Measurements from ENCODE around the gene SLC25A29.
A peak's percentile ranks its signal among the peaks of the same experiment; 100 is the strongest.
"Not testable (repeated sequence)": the region's sequence is repeated elsewhere in the genome, so short reads cannot be mapped to it uniquely, and the experiment has no call there.

Gene SLC25A29

DNA sequence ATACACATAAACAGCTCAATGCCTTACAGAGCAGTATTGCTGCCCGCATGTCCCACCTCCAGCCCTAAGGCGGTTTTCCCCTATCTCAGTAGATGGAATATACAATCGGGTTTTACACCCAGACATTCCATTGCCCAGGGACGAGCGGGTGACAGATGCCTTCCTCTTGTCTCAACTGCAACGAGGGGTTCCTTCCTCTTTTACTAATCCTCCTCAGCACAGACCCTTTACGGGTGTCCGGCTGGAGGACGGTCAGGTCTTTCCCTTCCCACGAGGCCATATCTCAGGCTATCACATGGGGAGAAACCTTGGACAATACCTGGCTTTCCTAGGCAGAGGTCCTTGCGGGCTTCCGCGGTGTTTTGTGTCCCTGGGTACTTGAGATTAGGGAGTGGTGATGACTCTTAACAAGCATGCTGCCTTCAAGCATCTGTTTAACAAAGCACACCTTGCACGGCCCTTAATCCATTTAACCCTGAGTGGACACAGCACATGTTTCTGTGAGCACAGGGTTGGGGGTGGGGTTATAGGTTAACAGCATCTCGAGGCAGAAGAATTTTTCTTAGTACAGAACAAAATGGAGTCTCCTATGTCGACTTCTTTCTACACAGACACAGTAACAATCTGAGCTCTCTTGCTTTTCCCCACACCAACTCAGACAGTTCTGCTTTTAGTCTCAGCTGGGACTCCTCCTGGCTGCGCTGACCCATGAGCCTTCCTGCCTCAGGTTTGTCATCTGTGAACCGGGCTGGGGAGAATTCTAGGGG lies 6.0 kb upstream of the SLC25A29 start:
- DNase-seq (ENCODE audit: low spot score): not testable (repeated sequence)

DNA sequence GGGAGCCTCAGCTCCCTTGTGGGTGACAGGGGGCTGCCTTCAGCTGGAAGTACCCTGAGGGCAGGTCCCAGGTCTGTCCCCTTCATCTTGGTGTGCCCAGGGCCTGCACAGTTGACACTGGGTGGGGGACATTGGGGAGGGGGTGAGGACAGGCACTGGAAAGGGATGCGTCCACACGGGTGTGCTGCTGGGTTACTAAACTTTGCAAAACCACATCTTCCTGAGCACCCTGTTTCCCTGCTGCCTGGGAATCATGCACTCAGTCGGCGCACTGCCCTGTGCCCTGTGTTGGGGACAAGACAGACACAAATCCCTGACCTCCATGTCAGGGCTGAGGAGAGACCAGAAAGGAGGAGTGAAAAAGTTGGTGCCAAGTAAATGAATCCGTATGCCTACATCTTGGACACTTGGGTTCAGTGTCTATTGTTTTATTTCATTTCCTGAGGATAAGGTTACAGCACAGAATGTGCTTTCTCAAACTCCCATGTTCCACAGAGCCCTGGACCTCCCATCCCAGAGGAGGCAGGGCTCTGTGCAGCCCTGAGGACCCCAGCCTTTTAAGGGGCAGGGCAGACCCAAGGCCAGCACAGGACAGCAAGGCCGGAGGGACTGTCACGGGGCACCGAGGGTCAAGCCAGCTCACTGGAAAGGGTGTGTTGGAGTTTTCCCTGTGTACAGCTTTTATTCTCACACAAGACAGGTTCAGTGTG lies 2.9 kb upstream of the SLC25A29 start:
- DNase-seq (ENCODE audit: low spot score): no peak

GRCh38 chr14:100308427-100308792 lies 2.2 kb upstream of the SLC25A29 start:
- not testable (repeated sequence) for DNase-seq (ENCODE audit: low spot score)

GRCh38 chr14:100307766-100308426 lies 1.7 kb upstream of the SLC25A29 start:
- peak; percentile 32 for DNase-seq (ENCODE audit: low spot score)

DNA sequence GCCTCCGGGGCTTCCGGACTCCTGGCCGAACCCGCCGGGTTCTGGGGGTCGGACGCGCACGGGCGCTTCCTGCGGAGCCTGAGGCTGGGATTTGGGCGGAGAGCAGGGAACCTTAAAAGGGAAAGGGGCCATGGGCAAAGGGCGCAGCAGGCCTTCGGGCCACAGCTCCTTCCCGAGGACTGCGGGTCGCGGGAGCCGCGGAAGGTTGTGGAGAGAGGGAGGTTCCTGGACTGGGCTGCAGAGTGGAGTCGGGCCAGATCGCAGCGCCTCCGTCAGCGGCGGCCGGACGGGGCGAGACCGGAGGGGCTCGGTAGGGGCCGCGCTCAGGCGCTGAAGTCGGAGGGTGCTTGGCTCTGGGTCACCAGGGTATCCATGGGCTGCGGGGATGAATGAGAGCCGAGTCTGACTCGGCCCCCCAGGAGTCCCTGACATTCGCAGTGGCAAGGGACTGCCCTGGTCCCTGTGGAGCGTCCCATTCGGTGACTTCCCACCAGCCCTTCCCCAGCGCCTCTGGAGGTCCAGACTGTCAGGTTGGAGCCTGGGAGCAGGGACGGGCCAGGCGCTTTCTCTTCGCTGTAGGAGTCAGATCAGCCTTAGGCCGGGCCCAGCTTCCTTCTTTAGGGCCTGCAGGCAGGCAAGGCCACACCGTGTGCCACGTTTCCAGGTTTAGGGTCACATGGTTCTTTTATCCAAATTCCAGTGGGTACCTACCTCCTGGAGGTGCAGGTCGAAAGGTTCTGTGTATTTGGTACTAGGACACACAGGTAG lies 938 bp upstream of the SLC25A29 start:
- peak; percentile 30 for DNase-seq (ENCODE audit: low spot score)

GRCh38 chr14:100305324-100306100 lies 732 bp downstream of the SLC25A29 start:
- peak; percentile 38 for DNase-seq (ENCODE audit: low spot score)

GRCh38 chr14:100304825-100305323 lies 1.4 kb downstream of the SLC25A29 start:
- peak; percentile 48 for DNase-seq (ENCODE audit: low spot score)

DNA sequence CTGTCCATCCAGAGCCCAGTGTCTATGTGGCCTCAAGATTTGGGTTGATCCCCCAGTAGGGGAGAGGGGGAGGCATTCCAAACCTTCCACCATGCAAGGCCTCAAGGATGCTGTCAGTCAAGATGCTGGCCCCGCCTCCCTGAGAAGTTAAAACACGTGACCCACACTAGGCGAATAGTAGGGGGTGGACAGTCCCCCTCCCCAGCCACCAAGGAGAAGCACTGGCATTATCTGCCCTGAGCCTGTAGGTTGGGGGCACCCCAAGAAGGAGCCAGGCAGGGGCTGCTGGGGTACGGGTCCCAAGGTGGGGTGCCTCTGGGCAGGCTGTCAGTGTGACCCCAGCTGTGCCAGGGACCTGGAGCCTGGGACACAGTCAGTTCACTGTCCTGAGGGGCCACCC lies 2.3 kb downstream of the SLC25A29 start:
- DNase-seq (ENCODE audit: low spot score): no peak

- DNase-seq (ENCODE audit: low spot score): no peak
Observed at GRCh38 chr14:100303179-100303578, 3.1 kb downstream of the SLC25A29 start.

GRCh38 chr14:100302616-100303015 lies 3.6 kb downstream of the SLC25A29 start:
- no peak for DNase-seq (ENCODE audit: low spot score)

GRCh38 chr14:100299238-100299560 lies 7.0 kb downstream of the SLC25A29 start:
- DNase-seq (ENCODE audit: low spot score): no peak

GRCh38 chr14:100298551-100299237 lies 7.5 kb downstream of the SLC25A29 start:
- no peak for DNase-seq (ENCODE audit: low spot score)

DNA sequence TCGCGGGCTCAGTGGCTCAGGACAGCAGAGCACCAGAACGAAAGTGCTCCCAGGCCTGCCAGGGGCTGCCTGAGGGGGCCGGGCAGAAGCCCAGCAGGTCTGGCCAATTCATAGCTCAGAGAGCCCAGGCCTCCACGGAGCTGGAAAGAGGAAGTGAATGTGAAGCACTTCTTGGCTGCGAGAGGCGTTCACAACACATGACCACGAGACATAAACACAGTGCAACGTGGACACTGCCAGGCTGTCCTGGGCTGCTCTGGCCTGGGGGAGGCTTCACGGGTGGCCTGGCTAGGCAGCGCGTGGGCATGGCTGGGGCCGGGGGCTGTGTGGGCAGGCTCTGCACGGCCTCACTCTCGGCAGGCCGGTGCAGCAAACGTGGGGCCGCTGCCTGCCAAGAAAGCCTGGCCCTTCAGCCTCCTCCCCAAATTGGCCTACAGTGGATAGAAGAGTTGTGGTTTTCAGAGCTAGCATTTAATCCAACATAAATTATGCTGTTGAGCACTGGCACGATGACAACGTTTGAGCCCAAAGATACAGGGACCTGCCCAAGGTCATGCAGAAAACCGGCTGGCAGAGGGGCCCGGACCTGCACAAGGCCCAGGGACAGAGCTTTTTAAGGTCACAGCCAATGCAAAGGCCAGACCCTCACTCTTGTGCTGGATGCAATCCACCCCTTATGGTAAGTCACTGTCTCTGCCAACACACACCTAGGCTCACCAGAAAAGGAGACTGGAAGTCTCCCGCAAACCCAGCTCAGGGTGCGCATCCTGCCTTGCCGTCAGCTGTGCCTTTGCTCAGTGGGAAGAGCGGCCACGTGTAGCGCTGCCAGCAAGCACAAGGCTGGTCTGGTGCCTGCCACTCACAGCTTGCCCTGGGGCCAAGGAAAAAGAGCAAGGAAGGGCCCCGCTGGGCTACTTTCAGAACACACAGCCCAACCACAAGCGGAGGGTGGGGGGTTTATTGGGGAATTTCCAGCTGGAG lies 8.6 kb downstream of the SLC25A29 start:
- DNase-seq (ENCODE audit: low spot score): no peak

DNA sequence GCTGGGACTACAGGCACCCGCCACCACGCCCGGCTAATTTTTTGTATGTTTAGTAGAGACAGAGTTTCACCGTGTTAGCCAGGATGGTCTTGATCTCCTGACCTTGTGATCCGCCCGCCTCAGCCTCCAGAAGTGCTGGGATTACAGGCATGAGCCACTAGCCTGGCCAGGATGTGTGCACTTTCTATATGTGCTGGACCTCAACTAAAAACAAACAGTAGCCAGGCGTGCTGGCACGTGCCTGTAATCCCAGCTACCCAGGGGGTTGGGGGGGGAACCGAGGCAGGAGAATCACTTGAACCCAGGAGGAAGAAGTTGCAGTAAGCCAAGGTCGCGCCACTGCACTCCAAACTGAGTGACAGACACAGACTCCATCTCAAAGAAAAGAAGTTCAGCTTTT lies 9.5 kb downstream of the SLC25A29 start:
- DNase-seq (ENCODE audit: low spot score): not testable (repeated sequence)

DNA sequence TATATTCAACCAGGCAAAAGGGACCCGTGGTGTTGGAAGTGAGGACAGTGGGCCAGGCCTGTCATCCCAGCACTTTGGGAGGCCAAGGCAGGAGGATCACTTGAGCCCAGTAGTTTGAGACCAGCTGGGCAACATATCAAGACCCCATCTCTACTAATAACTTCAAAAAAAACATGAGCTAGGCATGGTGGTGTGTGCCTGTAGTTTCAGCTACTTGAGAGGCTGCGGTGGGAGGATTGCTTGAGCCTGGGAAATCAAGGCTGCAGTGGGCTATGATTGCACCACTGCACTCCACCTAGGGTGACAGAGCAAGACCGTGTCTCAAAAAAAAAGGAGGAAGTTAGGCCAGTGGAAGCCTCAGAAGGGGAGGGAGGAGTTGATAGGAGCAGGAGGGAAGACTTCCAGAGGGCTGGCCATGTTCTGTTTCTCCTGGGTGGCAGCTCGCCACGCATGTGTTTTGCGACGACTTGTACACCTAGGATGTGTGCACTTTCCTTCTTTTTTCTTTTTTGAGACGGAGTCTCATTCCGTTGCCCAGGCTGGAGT lies 10.1 kb downstream of the SLC25A29 start:
- no peak for DNase-seq (ENCODE audit: low spot score)

DNA sequence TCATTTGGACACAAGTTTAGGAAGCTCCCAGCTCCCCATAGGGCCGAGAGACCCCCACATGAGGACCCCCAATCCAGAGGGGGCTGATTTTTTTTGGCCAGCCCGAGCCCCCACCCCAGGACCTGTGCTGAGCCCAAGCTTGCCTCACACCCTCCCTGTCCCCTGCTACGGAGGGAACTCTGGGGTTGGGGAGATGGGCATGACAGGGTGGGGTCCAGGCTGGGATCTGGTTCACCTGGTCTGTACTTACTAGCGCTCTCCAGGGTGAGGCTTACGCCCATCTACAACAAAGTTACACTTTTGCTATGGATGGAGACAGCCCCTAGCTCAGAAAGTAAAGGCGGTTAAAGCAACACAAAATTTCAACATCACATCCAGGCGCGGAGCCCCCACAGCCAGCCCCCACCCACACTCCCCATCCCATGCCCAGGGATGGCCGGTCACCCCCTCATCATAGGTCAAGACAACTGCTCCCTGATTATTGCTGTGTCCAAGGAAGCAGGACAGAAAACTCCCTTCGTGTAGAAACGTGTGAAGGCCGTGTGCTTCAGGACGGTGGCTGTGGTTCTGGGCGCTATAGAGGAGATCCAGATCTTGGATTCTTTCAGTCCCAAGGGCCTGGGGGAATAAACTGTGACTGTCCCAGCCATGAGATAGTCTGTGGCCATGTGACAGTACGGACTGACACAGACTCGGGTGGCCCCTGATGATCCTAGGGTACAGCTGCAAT lies 10.7 kb downstream of the SLC25A29 start:
- no peak for DNase-seq (ENCODE audit: low spot score)

- no peak for DNase-seq (ENCODE audit: low spot score)
Observed at GRCh38 chr14:100294963-100295330, 11.3 kb downstream of the SLC25A29 start.

DNA sequence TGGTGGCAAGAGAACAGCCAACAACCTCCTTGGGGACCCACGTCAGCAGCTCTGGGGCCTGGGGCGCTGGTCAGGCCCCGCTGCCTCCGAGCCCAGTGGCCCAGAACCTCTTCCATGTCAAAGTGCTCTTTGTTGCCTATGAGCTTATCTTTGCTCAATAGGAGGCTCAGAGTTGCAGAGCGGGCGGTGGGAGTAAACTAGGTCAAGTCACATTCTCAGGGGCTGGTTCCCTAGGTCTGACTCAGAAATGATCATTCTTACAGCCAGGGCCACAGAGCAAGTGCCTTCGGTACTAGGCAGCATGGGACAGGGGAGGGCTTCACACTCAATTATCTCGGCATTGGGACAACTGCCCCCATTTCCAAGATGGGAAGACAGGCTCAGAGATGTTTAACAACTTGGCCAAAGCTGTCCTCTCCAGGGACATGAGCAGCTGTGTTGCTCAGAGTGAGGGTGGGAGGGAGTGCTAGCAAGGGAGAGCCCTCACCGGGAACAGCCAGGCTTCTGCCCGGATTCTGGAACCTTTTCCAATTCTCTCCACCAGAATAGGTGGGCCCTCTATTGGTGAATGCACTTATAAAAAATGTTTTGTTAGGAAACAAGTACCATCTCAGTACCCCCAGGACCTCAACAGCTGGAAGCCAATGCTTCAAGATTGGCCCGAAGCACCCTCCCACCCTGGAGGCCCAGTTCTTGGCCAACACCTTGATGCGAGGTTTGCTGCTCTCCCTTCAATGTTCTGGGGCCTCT lies 11.9 kb downstream of the SLC25A29 start:
- no peak for DNase-seq (ENCODE audit: low spot score)

Measured in RKO (cell line).